ENCODE results near the gene TIGD4.
"Not testable (repeated sequence)": the region's sequence is repeated elsewhere in the genome, so short reads cannot be mapped to it uniquely, and the experiment has no call there.

TIGD4 gene

DNA sequence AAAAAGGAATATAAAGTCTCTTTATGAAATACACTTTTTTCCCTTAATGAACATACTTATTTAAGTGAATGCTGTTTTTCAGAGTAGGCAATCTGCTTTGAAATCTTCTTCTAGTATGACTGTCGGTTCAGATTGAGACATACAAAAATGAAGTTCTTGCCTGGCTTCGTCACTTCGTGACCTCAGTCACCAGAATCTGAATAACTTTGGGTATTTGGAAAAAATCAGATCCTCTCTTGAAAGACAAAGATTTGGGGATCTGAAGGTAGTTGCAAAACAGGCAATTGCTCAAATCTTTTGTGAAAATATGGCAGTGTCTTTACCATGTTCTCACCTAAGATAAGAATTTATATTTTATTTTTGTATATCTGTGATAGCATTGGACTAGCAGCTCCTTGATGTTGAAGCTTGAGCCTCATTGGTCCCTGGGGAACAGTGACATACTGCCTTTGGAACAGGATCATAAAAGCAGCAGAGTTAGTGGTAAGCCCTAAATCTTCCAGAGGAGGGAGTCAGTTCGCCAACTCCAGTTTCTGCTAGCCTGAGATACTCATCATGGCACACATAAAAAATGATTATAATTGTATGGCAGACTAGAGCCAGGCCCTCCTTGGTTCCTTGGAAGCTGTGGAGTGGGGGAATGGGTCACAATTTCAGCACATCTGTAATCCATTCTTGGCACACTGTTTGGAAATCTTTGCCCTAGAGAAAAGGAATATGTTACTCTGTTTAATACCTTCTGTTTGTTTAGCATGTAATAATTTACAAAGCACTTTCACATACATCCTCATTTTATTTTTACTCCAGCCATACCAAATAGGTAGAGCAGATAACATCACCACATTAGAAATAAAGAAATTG, 5.2 kb upstream of the TIGD4 start:
- in situ Hi-C loops (cut with MboI; ENCODE audit: low sequenced_read_pairs), result no loop called here

DNA sequence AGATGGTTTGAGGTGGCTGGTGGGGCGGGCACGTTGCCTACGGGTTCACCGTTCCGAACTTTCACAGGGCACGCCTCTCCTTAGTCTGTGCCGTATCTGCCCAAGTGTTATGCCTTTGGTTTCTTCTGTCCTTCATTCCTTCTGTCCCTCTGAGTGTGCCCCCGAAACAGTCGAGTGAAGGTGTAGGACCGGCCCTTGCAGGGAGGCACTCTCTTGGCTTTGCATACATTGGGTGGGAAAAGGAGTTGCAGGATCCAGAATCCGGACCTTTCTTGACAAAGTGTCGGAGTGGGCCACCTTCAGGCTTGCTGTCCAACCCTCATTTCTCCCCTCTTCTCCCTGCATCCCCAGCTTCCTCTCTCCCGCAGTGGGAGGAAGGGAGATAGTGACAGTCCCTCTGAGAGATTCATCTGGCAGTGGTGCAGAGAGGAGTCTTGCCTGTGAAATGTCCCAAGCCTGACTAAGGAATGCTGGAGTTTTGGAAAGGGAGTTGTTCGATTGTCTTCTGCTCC, 793 bp upstream of the TIGD4 start:
- in situ Hi-C loops (cut with MboI; ENCODE audit: low sequenced_read_pairs), result no loop called here

DNA sequence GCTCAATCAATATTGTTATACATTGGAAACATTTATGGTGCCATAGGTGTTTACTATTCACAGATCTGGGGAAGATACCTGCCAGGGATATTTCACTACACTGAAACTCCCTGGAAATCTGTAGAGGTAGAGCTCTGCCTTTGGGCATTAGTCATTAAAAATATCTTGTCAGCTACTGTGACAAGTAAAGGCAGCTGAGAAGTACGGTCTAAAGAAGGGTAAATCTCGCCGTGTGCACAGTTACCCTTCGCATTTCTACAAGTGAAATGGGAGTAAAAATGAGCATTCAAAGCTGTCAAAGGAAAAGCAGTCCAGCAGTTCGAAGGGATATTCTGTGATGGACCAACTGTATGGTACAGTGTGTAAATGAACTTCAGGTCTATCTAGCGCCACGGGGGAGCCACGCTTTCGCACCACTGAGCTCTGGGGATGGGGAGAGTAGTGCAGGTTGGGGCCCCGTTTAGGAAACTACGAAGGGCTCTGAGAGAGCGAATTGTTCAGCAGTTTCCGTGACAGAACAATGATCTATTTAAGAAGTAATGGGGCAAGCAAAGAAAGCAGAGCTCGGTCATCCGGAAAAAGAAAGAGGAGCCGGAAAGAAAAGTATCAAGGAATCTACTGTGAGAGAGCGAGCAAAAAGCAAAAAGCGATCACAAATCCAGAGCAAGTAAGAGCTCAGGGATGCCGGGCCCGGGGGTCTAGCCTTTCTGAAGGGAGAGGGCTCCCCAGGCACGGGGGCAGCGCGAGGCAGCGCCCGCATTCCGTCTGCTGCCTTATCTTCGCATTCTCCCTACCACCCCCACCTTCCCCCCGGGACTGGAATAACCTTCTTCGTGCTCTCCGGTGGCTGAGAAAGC, 646 bp downstream of the TIGD4 start:
- in situ Hi-C loops (cut with MboI; ENCODE audit: low sequenced_read_pairs), result no loop called here

DNA sequence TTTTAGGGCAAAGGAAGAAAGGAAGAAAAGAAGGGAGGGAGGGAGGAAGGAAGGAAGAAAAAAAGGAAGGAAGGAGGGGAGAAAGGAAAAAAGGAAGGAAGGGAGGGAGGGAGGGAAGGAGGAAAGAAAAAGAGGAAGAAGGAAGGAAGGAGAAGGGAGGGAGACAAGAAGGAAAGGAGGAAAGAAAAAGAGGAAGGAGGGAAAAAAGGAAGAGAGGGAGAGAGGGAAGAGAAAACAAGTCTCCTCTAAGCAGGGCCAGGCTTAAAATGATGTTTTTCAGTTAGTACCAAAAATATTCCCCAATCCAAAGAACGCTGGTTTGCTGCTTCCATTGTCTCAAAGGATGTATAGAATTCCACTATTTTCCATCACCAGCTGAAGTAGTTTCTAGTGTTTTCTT, 2.0 kb downstream of the TIGD4 start:
- in situ Hi-C loops (cut with MboI; ENCODE audit: low sequenced_read_pairs), result no loop called here

DNA sequence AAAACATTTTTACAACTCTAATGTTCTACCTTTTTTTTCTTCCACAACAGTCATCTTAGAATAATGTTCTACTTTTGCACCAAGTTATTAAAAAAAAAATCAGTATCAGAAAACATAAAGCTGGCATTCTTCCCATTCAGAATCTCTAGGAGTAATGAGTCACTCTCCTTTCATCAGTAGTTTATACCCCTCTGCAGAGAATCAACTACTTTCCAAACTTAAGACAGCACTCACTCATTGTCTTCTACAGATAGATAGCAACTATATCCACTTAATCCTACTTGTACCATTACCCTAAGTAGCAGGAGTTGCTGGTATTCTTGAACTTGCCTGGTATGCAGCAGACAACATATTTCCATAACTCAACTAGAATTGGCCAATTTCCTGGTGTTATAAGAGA, 3.2 kb downstream of the TIGD4 start:
- in situ Hi-C loops (cut with MboI; ENCODE audit: low sequenced_read_pairs), result no loop called here

DNA sequence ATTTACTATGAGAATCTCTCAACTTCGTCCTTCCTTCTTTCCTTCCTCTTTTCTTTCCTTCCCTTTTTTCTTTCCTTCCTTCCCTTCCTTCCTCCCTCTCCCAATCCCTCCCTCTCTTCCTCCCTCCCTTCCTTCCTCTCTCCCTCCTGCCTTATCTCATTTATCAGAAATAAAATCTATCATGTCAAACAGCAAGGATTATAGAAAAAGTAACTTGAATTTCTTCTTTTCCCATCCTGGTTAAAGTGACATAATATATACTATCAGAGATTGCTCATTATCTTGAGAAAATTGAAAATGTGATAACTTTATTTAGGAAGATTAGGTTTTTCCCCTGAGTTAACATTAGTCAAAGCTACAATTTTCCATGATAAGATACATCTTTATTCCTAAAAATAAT, 5.6 kb downstream of the TIGD4 start:
- in situ Hi-C loops (cut with MboI; ENCODE audit: low sequenced_read_pairs), result no loop called here

DNA sequence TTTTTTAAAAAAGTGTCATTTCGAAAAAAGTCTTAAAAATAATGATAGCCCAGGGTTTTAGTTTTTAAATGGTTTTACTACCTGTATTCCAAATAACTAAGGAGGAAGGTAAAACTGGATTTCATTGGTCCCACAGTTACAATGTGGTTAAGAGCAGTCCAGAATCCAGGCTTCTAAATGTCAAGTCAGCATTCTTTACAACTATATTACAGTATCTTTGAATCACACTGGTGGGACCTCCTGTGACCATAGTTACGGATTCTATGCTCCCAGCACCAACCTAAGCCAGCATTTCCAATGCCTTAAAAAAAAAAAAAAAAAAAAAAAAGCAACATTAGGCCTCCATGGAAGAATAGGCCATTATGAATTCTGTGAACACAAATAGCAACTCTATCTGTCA, 6.2 kb downstream of the TIGD4 start:
- in situ Hi-C loops (cut with MboI; ENCODE audit: low sequenced_read_pairs), result no loop called here

DNA sequence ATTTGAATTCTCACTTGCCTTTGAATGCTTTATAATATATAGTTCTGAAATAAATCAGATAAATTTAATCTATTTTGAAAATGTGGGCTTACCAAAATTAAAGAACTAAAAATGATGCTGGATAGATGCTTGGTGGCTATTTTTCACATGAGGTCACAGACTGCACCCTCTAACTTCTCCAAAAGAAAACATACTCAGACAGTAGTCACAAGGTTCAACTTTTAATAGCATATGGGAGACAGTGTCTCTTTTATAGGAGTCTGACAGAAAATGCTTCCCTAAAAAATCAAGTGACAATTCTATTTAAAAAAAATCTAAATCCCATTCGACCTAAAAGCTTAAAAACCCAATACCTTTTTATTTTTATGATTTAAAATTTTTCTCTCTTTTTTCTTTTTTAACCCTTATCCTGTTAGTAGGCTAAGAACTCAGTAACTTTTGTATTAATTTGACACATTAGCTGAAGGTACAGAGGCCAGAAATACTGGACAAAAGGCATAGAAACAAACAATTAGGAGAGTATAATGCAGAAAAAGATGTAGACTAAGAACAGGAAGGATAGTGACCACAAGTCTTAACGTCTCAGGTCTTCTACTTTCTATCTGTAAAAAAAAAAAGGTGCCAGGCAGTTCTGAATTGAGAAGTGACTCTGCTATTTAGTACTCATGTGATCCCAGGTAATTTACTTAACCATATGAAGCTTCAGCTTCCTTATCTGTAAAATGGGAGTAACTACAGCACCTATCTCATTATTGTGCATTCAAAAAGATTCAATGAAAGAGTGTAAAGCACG, 7.6 kb downstream of the TIGD4 start:
- in situ Hi-C loops (cut with MboI; ENCODE audit: low sequenced_read_pairs), result no loop called here

DNA sequence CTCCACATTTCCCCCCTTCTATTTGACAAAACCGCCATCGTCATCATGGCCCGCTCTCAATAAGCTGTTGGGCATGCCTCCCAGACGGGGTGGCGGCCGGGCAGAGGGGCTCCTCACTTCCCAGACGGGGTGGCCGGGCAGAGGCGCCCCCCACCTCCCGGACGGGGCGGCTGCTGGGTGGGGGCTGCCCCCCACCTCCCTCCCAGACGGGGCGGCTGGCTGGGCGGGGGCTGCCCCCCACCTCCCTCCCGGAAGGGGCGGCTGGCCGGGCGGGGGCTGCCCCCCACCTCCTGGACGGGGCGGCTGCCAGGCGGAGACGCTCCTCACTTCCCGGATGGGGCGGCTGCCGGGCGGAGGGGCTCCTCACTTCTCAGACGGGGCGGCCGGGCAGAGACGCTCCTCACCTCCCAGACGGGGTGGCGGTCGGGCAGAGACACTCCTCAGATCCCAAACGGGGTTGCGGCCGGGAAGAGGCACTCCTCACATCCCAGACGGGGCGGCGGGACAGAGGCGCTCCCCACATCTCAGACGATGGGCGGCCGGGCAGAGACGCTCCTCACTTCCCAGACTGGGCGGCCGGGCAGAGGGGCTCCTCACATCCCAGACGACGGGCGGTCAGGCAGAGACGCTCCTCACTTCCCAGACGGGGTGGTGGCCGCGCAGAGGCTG, 14.3 kb downstream of the TIGD4 start:
- in situ Hi-C loops (cut with MboI; ENCODE audit: low sequenced_read_pairs), result not testable (repeated sequence)

DNA sequence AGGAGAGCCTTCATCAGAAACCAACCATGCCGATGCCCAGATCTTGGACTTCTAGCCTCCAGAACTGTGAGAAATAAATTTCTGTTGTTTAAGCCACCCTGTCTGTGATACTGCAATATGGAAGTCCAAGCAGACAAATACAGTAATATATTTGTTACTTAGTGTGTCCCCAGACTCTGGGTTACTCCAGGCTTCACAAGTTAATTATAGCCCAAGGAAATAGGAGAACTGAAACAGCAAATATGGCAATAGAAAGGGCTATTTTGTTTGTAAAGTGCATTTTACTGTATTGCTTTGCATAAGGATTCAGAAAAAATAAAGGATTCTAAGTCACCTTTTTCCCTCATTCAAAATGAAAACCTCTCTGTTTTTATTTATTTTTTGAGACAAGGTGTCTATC, 15.7 kb downstream of the TIGD4 start:
- in situ Hi-C loops (cut with MboI; ENCODE audit: low sequenced_read_pairs), result no loop called here

DNA sequence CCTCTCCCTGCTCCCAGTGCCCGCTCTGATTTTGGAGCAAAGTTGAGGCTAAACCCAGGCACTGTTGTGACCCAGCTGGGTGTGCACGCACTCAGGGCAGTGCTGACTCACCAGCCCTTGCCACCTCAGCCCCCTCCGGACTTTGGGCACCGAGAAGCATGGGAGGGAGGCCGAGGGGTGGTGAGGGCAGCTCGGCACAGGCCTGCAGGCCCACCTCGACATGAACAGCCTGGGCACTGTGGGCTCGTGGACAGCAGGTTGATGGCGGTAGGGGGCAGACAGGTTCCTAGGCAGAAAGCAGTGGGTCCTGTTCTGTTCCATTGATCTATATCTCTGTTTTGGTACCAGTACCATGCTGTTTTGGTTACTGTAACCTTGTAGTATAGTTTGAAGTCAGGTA, 30.9 kb downstream of the TIGD4 start:
- in situ Hi-C loops (cut with MboI; ENCODE audit: low sequenced_read_pairs), result no loop called here

DNA sequence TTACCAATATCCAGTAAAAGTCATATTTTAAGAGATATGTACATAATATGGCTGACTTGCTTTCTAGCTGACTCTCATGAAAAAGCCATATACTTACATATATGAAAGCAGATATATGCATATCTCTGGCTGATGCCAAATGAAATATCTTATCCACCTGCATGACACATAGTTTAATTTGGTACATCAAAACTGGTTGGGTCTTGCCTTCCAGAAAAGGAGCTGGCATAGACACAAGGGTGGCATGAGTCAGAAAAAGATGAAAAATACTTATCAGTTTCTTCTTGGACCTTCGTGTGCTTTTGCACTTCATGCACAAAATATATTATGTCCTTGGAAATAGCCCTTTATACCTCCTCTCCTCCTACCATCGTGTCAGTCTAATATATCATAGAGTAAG, 32.1 kb downstream of the TIGD4 start:
- in situ Hi-C loops (cut with MboI; ENCODE audit: low sequenced_read_pairs), result no loop called here

DNA sequence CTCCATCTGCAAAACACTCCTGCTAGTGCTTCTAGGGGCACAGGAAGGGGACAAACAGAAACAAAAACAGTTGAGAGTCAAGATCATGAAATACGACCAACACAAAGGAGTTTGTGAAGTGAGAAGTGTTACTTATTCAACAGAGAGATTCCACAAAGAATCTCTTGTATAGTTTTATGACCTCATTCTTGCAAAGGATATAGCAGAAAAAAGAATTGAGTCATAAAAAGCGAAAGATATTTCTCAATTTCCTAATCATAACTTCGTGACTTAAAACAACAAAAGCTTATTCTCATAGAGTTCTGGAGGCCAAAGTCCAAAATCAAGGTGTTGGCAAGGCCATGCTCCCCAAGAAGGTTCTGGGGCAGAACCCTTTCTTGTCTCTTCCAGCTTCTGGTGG, 40.7 kb downstream of the TIGD4 start:
- in situ Hi-C loops (cut with MboI; ENCODE audit: low sequenced_read_pairs), result loop anchor here (10.0 kb wide), 1 partner anchor 244 kb away; no protein-coding TSS in a partner anchor

DNA sequence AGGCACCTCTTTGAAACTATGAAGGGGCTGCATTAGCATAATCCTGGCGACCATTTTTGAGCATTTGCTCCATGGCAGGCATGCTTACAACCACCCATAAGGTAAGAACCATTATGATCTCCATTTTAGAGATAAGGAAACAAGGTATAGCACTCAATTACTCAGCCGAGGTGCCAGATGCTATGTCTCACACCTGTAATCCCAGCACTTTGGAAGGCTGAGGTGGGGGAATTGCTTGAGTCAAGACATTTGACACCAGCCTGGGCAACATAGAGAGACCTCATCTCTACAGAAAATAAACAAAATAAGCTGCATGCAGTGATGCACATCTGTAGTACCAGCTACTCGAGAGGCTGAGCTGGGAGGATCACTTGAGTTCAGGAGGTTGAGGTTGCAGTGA, 43.6 kb downstream of the TIGD4 start:
- in situ Hi-C loops (cut with MboI; ENCODE audit: low sequenced_read_pairs), result loop anchor here (10.0 kb wide), 1 partner anchor 241 kb away; no protein-coding TSS in a partner anchor

DNA sequence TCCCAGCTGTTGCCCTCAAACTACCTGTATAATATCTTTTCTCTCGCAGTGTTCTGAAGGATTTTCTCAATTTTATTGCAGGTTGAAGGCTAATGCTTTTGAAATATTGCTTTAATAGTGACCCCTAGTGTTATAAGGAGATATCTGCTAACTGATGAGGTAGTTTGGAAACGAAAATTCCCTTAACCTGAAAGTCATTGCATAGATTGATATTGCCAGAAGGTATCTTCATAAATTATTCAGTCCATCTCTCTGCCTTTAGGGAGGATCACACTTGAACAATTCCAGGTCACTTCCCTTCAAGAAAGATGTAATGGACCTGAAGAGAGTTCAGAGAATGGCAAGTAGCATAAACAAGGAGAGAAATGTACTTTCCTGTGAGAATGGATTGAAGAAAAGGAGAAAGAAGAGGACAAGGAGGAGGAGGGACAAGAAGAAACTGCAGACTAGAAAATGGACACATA, 44.1 kb downstream of the TIGD4 start:
- in situ Hi-C loops (cut with MboI; ENCODE audit: low sequenced_read_pairs), result loop anchor here (10.0 kb wide), 1 partner anchor 241 kb away; no protein-coding TSS in a partner anchor

DNA sequence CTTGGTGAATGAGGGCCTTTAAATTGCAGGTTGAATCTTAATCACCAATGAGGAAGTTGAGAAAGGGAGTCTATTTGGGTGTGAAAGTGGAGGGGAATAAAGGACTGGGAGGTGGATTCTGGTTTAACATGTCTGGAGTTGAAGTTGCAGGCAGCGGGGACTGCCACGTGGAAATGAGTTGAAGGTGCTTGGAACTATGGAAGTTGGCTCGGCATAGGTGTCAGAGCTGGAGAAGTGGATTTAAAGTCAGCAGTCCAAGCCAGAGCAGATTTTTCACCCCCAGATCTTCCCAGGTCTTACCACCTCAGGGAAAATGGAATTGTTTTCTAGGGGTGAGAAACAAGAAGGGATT, 44.9 kb downstream of the TIGD4 start:
- in situ Hi-C loops (cut with MboI; ENCODE audit: low sequenced_read_pairs), result loop anchor here (10.0 kb wide), 1 partner anchor 240 kb away; no protein-coding TSS in a partner anchor

DNA sequence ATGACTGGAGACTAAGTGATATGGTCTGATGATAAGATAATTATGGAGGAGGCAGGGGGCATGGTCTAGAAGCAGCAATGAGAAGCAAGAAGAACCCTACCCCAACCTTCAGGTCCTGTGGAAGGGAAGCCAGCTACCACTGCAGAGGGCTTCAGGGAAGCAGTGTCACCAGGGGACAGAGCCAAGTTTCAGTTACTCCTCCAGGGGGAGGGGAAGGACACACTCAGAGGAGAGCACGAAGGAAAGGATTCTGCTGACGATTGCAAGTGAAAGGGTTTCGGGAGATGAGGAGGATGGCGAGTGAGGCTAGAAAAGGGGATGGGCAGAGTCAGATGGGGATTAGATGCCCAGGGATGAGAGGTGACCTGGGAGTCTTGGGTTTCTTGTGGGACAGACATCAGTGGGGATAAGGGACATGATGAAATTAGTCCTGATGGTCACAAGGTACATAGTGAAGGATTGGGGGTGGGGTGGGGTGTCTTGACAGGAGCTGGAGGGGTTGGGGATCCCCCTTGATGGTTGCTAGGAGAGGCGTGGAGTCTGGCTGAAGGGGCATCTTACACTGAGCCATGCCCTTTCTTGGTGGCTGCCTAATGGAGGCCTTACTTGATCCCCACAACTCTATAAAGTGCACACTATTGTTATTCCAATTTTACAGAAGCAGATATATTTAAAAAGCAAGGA, 45.4 kb downstream of the TIGD4 start:
- in situ Hi-C loops (cut with MboI; ENCODE audit: low sequenced_read_pairs), result loop anchor here (10.0 kb wide), 1 partner anchor 239 kb away; no protein-coding TSS in a partner anchor

DNA sequence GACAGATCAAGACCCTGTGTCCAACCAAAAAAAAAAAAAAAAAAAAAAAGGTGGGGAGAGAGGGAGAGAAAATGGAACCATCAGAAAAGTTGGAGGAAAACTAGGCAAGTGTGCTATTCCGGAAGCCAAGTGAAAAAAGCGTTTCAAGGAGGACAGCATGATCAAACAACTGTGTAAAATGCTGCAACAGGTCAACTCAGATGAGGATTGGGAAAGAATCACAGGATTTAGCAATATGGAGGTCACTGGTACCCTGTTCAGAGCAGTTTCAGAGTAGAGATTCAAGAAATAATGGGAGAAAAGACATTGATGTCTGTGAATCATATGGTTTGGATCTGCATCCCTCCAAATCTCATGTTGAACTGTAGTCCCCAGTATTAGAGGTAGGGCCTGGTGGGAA, 47.5 kb downstream of the TIGD4 start:
- in situ Hi-C loops (cut with MboI; ENCODE audit: low sequenced_read_pairs), result loop anchor here (10.0 kb wide), 1 partner anchor 237 kb away; no protein-coding TSS in a partner anchor

DNA sequence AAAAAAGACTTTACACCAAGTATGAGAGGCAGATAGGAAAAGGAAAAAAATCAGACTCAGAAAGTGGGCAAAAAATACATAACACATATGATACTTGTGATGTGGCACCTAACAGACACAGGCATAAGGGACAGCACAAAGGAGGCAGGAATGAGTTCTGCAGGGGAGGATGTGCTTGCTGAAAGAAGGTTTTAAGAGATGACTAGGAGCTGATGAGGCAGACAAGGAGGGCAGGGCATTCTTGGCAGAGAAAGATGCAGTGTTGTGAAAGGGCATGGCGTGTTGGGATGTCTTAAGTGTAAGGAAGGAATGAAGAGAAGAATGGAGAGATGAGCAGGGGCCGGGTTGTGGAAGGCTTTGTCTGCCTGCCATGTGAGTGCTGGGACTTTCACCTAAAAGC, 50.1 kb downstream of the TIGD4 start:
- in situ Hi-C loops (cut with MboI; ENCODE audit: low sequenced_read_pairs), result no loop called here

DNA sequence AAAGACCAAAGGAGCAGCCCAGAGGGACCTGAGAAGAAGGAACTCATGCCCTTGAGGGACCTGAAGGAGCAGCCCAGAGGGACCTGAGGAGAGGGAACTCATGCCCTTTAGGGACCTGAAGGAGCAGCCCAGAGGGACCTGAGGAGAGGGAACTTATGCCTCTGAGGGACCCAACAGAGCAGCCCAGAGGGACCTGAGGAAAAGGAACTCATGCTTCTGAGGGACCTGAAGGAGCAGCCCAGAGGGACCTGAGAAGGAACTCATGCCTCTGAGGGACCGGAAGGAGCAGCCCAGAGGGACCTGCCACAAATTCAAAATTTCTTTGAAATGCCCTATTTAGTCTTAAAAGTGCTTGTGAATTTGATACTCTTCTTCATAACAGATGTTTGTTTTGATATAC, 51.2 kb downstream of the TIGD4 start:
- in situ Hi-C loops (cut with MboI; ENCODE audit: low sequenced_read_pairs), result no loop called here

All from HL-60/S4 (cell line).